ELR (cell line): ENCODE data around the gene CAMK2N1.
"Not testable (repeated sequence)": the region's sequence is repeated elsewhere in the genome, so short reads cannot be mapped to it uniquely, and the experiment has no call there.

ENCODE experiments used
- DNase-seq: peaks from one replicate; pipeline ENCODE4 v3.0.0-alpha.2; 2015; ENCODE audit warnings: low read depth

Gene CAMK2N1

GRCh38 chr1:20496725-20497383, 10.8 kb upstream of the CAMK2N1 start:
- DNase-seq: not testable (repeated sequence)

- peak; percentile 92 for DNase-seq
Measured at GRCh38 chr1:20496241-20496661, 10.2 kb upstream of the CAMK2N1 start.

- DNase-seq: no peak
Measured at GRCh38 chr1:20495661-20496060, 9.7 kb upstream of the CAMK2N1 start.

- DNase-seq: peak; percentile 92
Measured at GRCh38 chr1:20494609-20495311, 8.8 kb upstream of the CAMK2N1 start.

GRCh38 chr1:20493839-20494608, 8.0 kb upstream of the CAMK2N1 start:
- peak; percentile 86 for DNase-seq

GRCh38 chr1:20493309-20493708, 7.3 kb upstream of the CAMK2N1 start:
- no peak for DNase-seq

- no peak for DNase-seq
Measured at GRCh38 chr1:20492751-20493150, 6.7 kb upstream of the CAMK2N1 start.

- no peak for DNase-seq
Measured at GRCh38 chr1:20491866-20492265, 5.9 kb upstream of the CAMK2N1 start.

GRCh38 chr1:20491178-20491577, 5.2 kb upstream of the CAMK2N1 start:
- DNase-seq: no peak

GRCh38 chr1:20487236-20487590, 1.2 kb upstream of the CAMK2N1 start:
- no peak for DNase-seq

- peak; percentile 47 for DNase-seq
Measured at GRCh38 chr1:20486457-20487235, 636 bp upstream of the CAMK2N1 start.

- DNase-seq: peak; percentile 35
Measured at GRCh38 chr1:20484519-20485462, 1.2 kb downstream of the CAMK2N1 start.

- peak; percentile 45 for DNase-seq
Measured at GRCh38 chr1:20483833-20484518, 2.0 kb downstream of the CAMK2N1 start.

GRCh38 chr1:20483098-20483832, 2.7 kb downstream of the CAMK2N1 start:
- DNase-seq: no peak

- no peak for DNase-seq
Measured at GRCh38 chr1:20481643-20482498, 4.1 kb downstream of the CAMK2N1 start.

GRCh38 chr1:20480951-20481617, 4.9 kb downstream of the CAMK2N1 start:
- no peak for DNase-seq

- DNase-seq: no peak
Measured at GRCh38 chr1:20480243-20480944, 5.6 kb downstream of the CAMK2N1 start.

GRCh38 chr1:20479840-20480239, 6.2 kb downstream of the CAMK2N1 start:
- DNase-seq: no peak
